GM12874 (cell line): ENCODE measurements around the gene WDHD1.

ENCODE experiments used
- TF ChIP-seq, protein P1 (sequence below): IDR thresholded peaks from 2 replicates; pipeline ENCODE4 v1.5.1; 2011; ENCODE audit warnings: low read depth, mild to moderate bottlenecking, control low read depth, low read length, moderate library complexity; ENCODE audit not compliant: insufficient read depth

The WDHD1 gene

DNA sequence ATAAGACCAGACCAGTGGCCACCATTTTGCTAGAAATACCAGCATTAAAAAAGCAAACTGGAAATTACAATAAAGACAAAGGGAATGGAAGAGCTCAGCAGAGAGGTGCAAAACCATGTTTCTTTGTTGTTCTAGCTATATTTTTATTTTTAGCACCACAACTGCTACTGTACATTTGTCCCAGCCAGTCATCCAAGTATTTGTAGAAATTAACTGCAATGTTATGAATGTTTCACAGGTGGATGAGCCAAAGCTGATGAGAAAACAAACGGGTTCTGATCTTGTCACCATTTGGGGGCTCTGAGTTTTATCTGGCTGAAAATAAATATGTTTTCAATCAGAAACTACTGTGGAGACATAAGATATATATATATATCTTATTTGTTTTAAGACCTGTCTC lies 99.3 kb downstream of the WDHD1 start:
- TF ChIP-seq, protein P1, sequence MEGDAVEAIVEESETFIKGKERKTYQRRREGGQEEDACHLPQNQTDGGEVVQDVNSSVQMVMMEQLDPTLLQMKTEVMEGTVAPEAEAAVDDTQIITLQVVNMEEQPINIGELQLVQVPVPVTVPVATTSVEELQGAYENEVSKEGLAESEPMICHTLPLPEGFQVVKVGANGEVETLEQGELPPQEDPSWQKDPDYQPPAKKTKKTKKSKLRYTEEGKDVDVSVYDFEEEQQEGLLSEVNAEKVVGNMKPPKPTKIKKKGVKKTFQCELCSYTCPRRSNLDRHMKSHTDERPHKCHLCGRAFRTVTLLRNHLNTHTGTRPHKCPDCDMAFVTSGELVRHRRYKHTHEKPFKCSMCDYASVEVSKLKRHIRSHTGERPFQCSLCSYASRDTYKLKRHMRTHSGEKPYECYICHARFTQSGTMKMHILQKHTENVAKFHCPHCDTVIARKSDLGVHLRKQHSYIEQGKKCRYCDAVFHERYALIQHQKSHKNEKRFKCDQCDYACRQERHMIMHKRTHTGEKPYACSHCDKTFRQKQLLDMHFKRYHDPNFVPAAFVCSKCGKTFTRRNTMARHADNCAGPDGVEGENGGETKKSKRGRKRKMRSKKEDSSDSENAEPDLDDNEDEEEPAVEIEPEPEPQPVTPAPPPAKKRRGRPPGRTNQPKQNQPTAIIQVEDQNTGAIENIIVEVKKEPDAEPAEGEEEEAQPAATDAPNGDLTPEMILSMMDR, result no peak

DNA sequence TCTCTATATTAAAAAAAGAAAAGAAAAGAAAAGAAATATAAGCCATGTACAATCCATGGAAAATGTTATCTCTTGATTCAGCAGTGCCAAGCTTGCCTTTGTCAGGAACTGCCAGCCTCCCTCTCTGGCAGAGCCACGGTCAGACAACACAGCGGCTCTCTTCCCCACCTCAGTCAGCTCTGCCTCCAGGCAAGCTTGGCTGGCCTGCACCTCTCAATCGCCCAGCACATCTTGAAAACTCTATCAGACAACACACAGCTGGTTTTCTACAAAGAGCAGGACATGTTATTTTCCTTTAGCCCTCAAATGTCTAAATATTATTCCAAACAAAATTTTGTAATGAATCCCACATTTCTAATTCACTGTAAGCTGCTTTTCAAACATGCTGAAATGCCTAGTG lies 104.3 kb downstream of the WDHD1 start:
- TF ChIP-seq, protein P1, result no peak

DNA sequence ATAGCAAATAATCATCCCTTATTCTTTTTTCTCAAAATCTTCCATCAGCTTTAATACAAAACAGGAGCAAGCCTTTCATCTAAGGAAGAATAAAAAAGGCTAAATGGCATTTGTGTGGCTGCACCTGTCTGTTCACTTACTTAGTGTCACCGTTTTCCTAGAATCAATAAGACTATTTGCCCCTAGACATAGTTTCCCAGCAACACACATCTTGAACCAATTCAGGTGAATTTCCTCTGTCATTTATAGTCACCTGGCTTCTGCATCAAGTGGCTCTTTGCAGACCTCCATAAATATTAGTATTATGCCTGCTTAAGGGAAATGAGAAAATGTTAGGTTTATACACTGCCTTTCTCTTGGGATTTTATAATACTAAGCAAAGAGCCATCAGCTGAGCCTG lies 106.8 kb downstream of the WDHD1 start:
- TF ChIP-seq, protein P1, result no peak

DNA sequence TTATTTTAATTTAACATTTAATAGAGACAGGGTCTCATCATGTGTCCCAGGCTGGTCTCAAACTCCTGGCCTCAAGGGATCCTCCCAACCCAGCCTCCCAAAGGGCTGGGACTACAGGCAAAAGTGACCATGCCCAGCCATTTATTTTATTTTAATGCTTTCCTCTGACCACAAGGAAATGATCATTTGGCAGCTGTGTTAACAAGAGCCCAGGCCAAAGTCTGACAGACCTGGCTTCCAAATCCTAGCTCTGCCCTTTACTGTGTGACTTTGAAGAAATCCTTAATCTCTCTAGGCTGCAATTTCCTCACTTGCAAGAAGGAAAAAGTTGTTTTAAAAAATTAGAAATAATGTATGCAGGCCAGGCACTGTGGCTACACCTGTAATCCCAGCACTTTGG lies 107.6 kb downstream of the WDHD1 start:
- TF ChIP-seq, protein P1, result no peak

DNA sequence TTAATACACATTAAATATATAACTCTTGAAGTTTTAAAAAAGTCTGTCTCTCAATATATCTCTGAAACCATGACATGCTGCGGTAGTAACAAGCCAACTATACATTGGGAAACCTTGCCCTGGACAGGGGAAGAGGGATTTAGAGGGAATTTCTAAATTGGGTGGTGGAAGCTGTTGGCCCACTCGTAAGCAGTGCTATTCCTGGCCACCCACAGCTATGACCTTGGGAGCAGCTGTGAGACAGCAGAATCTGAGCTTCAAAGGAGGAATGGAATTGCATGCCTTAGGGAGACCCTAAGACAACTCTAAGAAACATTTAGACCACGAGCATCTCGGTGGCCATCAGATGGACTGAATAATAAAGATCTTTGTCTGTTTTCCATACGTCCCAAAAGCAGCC lies 108.5 kb downstream of the WDHD1 start:
- TF ChIP-seq, protein P1, result no peak

DNA sequence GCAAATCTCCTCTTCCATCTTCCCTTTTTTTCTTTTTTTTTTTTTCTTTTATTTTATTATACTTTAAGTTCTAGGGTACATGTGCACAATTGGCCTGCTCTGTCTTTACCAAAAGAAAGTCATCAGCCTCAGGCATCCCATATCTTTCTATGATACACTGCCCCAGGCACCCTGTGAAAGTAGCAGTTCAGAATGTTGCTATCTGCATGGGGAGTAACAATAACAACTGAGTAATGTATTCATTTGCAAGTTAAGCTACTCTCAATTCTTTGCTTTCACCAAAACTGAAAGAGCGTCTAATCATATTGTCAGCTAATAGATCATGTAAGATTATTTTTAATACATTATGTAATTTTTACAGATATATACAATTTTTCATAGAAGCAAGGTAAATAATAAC lies 110.8 kb downstream of the WDHD1 start:
- TF ChIP-seq, protein P1, result no peak

DNA sequence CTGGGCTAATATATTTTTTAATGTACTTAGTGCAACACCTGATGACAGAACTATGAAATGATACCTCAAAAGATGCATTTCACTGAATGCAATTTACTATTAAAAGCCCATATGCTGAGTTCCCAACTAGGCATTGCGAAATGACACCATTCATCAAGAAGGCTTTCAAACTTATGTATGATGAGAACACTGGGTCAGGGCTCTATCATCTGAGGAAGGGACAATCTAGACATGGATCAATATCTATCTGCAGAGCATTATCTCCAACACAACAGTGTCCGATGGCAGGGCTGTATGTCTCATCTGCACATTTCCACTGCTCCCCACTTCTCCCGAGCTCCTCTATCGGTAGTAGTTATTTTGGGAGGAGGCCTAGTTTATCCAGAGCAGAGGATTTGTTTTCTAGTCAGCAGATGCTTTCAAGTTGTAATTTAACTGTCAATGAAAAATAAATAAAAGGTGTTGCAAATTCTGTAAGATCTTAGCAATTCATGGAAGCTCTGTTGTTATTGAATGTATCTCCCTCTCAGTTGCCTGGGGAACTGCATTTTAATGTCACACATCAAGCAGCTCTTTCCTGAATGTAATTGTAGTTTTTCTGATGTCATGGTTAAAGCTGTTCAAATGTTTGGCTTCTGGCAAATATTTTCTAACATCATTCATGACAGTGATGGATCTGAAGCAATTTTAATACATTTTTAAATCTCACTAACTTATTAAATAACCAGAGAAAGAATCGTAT lies 116.9 kb downstream of the WDHD1 start:
- TF ChIP-seq, protein P1, result no peak

DNA sequence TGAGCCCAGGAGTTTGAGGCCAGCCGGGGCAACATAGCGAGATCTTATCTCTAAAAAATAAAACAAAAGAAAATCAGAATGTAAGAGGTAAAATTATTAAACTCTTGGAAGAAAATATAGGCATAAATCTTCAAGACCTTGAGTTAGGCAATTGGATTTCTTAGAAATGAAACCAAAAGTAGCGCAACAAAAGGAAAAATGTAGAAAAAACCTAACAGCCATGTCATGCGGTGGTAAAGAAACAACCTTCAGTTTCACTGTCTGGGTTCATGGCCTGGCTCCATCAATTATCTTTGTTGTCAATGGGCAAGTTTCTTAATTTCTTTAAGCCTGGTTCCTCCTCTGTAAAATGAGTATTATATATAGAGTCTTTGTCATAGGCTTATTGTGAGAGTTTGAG lies 118.7 kb downstream of the WDHD1 start:
- TF ChIP-seq, protein P1, result no peak
